GM21367 (cell line): ENCODE results near the gene COPS3.

Source experiments
- ATAC-seq: cut with Tn5 transposase; IDR thresholded peaks from one replicate; pipeline ENCODE4 v1.9.1; 2021; ENCODE audit not compliant: unreplicated experiment

Gene COPS3

DNA sequence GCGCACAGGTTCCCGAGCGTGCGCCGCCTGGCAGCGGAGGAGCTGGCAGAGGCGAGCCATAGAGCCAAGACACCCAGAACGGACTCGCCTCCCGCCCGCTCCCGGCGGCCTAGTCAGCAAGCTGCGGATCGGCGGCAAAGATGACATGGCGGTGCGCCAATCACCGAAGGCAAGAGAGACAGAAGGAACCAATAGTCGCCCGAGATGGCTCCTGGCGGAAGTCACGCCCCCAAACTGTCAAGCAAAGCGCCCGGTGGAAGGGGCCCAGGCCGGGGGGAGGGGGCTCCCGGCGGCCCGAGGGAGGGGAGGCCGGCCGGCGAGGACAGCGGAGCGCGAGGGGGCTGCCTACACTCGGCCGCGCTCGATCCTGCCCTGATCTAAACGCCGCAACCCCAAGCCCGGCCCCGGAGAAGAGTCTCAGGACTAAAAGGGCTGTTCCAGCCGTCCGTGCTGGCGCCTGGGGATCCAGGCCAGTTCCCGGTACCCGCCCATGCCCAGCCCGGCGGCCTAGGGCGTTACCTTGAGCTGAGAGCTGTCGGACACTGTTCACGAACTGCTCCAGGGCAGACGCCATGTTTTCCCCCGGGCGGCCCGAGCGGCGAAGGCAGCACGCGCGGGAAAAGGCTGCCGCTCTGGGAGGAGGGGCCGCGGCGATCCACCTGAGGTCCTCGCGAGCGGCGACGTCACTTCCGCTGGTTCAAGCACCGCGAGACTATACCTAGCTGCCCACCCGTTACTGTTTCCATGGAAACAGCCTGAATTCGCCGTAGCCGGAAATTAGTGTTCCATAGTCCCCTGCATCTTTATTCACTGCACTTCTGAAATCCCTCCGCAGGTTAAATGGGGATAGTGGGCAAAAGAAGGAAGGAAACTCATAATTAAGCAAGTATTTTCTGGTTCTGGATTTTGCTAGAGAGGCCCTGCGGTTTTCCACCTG lies at the start of gene COPS3:
COPS3 (minus strand) TSS at position 634 of the 937 bp plus-strand sequence; CDS start at position 574, 60 bp downstream.
- peak; percentile 82 for ATAC-seq

DNA sequence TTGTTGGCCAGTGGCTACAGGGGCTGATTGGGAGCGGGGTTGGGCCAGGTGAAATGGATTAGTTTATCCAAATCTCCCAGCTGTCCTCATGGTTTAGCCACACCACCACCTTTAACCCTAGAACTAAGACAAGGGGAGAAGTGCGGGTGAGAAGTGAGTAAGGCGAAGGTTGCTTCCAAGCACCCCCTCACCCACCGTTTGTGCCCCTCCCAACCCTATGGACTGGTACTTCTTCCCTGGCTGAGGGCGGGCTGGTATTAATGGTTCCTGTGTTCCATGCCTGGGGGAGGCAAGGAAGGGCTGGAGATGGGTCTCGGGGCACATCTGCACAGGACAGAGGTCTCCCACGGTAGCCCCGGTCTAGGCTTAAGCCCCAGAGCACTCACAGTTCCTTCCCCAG lies 47.2 kb upstream of the COPS3 start:
- ATAC-seq, result no peak

DNA sequence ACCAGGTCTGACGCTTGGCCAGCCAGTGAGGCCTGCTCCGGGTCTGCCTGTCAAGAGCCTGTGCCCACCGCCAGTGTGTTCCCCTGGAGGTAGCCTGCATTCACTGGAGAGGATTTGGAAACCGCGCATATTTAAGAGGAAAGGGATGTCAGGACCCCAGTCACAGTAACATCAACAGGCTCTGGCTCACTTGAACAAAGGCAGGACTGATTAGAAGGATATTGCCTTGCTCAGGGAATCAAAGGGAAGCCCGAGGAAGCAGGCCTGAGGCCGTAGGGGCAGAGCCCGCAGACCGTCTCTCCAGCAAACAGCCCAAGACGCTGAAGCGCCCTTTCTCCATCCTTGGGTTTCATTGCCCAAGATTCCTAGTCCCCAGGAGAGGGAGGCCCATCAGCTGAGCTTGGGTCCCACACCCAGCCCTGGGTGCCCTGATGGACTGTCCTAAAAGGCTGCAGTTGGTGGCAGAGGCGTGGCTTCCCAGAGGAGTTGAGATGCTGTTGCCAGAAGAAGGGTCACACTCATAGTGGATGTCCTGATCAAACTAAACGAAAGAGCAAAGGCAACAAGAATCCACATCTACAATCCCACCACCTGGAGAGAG lies 45.3 kb upstream of the COPS3 start:
- no peak for ATAC-seq

DNA sequence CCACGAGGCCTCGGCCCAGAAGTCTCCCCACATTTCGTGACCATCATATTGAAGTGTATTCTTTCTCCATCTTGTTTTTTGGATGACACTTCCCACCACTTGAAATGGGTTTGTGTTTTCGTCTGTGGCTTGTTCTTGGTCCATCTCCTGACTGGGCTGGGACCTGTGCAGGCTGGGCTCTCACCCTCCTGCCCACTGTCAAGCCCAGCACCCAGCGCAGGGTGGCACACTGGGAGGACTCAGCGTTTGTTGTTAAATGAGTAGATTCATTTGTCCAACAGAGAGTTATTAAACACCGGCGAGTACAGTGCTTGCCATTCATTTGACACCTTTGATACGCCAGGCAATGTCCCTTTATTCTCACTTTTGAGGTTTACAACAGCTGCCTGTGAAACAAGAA lies 44.8 kb upstream of the COPS3 start:
- no peak for ATAC-seq

DNA sequence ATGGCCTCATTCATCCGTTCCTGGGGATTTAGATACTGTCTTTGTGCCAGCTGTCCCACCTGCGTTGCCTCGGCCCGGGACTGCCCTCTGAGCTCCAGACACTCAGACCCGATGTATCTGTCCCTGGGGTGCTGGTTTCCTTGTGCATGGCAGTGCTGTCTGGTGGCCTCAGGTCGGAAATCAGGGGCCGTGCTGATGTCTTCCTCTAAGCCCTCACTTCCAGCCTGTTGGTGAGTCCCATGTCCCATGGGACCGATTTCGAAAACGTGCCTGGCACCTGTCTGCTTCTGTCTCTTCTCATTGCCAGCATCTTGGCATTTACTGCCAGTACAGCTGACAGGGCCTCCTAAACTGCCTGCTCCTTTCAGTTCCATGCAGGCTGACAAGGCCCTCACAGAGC lies 44.2 kb upstream of the COPS3 start:
- ATAC-seq, result no peak

DNA sequence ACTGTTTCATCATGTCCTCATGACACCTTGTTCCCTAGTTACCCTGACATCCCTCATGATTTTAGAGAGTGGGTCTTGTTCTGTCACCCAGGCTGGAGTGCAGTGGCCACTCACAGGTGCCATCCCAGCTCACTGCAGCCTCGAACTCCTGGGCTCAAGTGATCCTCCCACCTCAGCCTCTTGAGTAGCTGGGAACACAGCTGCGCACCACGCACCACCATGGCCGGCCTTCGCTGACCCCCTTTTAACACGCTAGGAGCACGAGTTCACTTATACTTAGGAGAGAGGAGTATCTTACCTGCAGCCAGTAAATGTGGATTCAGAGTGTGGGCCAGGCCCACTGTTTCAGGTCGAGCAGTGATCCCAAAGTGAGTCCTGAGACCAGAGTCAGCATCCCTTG lies 43.6 kb upstream of the COPS3 start:
- ATAC-seq, result no peak

DNA sequence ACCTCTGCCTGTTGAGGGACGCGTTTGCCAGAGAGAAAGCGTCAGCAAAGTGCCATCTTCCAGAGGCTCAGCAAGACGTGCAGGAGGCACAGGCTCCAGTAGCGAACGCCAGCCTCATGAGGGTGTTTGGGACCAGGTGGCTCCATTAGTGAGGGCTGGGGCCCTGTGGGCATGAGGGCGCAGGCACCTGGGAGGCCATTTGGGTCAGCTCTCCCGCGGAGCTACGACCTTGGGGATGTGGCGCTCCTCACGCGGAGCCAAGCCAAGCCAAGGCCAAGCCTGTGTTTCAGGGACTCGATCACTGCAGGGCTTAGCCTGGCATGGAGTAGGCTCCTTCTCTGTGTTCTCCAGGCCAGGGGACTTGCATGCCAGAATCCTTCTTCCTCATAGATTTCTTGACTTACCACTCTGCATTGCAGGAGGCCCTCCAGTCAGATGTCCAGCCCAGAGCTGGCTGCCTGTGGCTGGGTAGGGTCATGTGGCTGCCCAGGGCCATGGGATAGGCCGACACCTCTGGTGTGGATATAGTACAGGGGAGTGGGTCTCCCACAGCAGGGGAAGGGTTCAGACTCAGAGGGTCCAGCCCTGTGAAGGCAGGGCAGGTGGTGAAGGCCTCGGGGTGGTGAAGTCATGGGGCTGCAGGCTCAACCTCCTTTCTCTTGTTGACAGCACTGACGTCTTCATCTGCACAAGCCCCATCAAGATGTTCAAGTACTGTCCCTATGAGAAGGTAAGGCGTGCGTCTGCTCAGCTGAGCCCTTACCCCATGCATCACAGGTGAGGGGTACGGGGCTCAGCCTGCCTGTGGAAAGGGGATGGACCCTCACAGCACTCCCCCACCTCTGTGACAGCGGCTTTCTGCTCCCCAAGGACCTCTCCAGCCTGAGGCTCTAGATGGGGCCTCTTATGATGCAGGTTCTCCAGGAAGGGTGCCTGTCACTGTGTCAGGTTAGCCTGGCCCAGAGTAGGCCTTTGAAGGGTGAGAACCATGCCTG lies 41.8 kb upstream of the COPS3 start:
- no peak for ATAC-seq

DNA sequence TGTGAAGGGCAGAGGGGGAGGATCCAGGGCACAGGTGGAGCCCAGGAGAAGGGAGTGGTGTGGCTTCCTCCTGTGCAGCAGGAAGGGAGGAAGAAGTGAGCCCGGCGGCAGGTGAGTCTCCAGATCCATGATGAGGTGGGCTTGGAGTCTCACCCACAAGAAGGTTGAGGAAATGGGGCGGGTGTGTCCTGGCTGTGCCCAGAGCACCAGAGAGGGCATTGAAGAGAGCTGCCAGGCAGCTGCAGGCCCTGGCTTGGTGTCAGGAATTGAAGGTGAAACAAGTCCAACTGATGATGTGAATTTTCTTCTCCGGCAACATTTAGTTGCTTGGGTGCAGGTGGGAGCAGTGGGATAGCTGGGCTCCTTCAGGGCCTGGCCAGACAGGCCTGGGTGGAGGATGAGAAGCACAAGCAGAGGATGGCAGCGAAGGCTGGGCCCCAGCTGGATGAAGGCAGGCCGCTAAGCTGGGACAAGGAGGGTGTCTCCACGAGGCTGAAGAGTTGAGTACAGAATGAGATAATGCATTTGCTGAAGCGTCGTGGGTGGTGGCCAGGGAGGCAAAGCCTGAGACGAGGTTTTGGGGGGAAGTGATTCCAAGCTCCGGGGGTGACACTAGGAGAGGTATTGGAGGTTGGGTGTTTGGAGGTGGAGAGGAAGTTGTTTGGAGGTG lies 40.4 kb upstream of the COPS3 start:
- no peak for ATAC-seq

DNA sequence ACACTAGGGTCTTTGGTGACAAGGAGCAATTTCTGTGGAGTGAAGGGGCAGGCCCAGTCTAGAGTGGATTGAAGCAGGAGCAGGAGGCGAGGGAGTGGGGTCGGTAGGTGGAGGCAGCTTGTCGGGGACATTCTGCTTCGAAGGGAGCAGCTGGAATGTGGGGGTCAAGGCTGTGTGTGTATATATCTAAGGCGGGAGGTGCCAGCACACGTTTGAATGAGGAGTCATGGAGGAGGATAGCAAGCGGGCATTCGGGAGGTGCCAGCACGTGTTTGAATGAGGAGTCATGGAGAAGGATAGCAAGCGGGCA lies 39.8 kb upstream of the COPS3 start:
- no peak for ATAC-seq

DNA sequence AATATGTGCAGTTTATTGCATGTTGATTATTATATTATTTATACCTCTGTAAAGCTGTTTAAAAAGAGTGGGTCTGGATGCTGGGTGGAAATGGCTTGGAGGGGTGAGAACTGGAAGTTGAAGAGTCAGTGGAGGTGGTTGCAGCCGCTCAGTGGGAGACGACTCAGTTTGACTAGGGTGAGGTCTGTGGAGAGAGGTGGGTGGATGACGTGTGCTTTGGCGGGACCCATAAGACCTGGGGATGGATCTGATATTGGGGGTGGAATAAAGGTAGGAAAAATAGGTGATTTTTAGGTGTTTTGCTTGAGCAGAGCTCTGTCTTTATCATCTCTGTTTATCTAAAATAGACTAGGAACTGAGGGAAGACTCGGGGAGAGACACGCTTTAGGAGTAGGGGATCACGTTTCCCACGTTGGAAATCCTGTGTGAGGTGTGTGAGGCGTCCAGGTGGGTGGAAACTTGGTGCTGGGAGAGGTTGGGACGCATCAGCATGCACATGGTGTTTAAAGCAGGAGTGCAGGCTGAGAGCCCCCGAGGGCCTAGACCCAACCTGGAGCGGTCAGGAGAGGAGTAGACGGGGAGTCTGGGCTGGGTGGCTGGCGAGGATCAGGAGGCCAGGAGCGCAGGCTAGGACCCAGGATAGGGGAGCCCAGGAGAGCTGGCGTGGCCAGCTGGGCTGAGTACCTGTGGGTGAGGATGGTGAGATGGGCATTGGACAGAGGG lies 39.3 kb upstream of the COPS3 start:
- ATAC-seq, result no peak

DNA sequence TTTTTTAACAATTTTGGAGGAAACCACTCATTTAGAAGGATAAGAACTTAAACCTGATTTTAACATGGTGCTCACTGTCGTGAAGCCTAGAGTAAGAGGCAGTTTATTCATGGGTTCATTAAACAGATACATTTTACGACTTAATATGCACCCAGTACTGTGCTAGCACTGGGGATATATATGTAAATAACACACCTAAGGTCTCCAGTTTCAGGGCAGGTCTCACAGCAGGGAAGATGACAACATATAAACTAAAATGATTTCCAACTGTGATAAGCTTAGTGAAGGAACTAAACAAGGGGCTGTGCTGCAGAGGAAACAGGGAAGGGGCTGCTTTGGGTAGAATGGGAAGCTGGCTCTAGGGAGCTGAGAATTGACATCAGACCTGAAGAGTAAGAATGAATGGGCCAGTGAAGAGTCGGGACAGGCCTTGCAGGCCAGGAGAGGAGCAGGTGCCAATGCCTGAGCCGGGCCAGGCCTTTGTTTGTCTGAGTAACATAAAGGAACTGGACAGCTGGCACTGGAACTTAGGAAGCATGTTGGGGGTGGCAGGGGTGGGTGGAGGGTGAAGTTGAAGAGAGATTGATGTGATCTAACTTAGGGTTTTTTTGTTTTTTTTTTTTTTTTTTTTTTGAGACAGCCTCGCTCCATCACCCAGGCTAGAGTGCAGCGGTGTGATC lies 34.2 kb upstream of the COPS3 start:
- ATAC-seq, result no peak

DNA sequence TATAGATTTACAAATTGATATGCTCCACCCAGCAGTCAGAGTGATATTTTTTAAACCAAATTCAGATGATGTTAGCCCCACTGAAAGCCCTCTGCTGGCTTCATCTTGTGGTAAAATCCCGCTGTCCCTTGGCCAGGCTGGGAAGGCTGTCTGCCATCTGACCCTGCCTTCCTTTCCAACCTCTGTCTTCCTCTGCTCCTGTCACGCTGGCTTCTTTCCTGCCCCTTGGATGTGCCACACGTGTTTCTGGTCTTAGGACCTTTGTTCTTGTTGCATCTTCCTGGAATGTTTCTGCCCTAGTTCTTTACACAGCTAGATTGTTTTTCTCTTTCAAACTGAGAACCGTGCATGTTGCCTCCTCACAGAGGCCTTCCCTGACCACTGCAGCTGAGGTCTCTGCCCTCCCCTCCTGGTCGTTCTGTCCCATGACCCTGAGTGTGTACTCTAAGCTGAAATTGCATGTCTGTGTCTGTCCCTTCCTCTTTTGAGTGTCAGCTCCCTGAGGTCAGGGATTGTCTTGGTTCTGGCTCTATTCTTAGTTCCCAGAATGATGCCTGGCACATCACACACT lies 33.5 kb upstream of the COPS3 start:
- no peak for ATAC-seq

DNA sequence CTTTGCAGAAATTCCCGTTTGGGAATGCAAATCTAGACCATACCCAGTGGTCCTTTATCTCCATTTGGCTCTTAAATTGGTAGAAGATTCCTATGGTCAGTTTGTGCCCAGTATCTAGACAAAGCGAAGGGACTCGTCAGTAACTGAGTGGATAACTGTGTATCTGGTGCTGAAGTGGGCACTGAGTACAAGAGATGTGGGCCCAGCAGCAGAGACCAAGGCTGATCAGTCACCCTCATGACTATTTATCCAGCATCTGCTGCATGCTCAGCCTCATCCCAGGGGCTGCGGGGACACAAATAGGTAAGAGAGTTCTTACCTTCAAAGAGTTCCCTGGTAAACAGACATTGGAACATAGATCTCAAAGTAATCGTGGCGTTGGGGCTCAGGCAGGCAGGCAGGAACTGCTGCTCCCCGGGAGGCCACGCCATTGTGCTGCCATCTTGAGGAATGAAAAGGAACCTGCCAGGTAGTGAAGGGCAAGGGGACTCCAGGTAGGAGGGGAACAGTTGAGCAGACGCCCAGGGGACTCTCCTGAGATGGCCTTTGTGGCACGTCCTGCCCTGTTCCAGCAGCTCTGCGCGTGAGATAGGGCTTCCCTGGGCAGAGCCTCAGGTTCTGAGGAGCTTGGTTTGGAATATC lies 32.4 kb upstream of the COPS3 start:
- no peak for ATAC-seq

DNA sequence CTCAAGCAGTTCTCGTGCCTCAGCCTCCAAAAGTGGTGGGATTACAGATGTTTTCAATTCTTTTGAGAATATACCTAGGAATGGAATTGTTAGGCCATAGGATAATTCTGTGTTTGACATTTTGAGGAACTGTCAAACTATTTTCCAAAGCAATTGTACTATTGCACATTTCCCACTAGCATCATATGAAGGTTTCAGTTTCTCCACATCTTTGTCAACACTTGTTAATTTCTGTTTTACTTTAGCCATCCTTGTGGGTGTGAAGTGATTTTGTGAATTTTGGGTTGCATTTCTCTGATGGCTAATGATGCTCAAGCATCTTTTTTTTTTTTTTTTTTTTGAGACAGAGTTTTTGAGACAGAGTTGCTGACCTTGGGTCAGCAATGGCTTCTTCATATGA lies 28.3 kb upstream of the COPS3 start:
- no peak for ATAC-seq

DNA sequence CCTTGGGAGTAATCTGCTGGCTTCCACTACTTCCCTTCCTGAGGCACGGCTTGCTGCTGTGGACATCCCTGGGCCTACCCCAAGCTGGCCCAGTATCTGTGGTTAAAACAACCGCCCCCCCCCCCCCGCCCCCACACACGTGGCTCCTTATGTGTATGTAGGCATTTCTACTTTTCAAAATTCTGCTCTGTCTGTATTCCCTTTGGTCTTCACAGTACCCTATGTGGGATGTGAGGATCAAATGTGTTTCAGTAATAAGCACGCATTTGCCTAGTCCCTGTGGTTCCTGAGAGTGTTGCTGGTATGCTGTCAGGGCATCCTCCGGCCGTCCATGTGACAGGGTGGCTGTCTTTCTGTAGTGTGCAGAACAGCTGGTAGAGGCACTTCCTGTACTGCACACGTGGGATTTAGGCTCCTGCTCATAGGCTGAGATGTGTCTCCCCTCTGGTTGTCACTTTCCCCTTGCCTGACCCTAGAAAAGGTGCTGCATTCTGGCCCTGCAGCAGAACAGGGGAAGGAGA lies 24.3 kb upstream of the COPS3 start:
- ATAC-seq, result peak; percentile 61

DNA sequence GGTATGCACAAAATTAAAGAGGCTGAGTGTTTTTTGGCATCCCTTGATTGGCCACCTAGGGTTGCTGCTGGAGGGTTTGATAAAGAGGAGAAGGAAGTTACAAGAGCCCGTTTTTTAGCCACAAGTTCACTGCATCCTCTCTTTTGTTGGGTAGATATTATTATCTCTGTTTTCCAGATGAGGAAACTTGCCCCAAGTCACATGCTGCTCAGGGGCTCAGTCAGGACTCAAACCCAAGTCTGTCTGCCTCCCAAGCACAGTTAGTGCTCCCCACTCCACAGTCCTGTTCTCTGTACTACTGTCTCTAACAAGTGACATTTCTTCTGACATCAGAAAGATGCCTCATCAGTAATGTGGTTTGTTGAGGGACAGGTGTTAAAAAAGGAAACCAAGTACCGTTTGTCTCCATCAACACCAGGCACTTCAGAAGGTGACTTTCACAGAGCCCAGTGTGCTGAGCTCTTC lies 23.5 kb upstream of the COPS3 start:
- ATAC-seq, result no peak

DNA sequence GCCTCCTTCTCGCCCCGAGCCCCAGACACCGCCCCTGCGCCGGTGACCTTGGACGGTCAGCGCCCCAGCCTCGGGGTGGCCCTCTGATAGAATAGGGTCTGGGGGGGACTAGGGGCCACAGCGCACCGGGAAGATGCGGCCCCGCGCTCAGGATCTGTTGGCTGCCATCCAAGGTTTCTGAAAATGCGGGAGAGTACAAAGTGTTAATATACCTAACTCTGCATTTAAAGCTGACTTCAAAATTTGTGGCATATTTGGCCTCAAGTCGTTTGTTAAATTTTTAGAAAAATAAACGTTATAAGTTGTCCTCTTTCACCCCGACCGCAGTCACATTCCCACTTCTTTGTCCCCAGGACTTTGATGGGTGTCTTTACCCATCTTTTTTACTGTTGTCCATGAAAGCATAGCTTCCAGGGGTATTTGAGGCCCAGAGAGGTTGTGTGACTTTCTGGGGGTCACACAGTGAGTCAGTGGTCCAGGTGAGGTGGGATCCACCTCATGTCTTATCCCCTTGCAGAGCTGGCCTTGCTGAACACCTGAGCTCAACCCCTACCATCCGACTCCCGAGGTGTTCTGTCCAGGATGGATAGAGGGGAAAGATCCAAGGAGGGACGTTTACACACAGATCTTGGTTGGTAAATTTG lies 22.9 kb upstream of the COPS3 start:
- peak; percentile 4 for ATAC-seq
